GM12873 (cell line): ENCODE data around the gene PTPRG.

Experiments used
- CTCF ChIP-seq: IDR thresholded peaks from 2 replicates; pipeline ENCODE4 v1.5.1; 2012; ENCODE audit warnings: low read depth, mild to moderate bottlenecking, moderate library complexity, low read length, control low read depth; ENCODE audit not compliant: insufficient read depth; ENCODE audit errors: missing control alignments

The PTPRG gene

GRCh38 chr3:61618871-61619270, 57.5 kb downstream of the PTPRG start:
- no peak for TF ChIP-seq CTCF

- TF ChIP-seq CTCF = no peak
Observed at GRCh38 chr3:61620073-61620472, 58.7 kb downstream of the PTPRG start.

GRCh38 chr3:61624300-61624699, 62.9 kb downstream of the PTPRG start:
- TF ChIP-seq CTCF = no peak

- TF ChIP-seq CTCF = no peak
Observed at GRCh38 chr3:61625429-61625828, 64.1 kb downstream of the PTPRG start.

- no peak for TF ChIP-seq CTCF
Observed at GRCh38 chr3:61626484-61626883, 65.1 kb downstream of the PTPRG start.

GRCh38 chr3:61627768-61628185, 66.4 kb downstream of the PTPRG start:
- TF ChIP-seq CTCF = no peak

- no peak for TF ChIP-seq CTCF
Observed at GRCh38 chr3:61628636-61629035, 67.3 kb downstream of the PTPRG start.

GRCh38 chr3:61629442-61629841, 68.1 kb downstream of the PTPRG start:
- no peak for TF ChIP-seq CTCF
